GM12892 (cell line): ENCODE results near the gene RPGRIP1L.

Source experiments
- POLR2AphosphoS5 ChIP-seq: IDR thresholded peaks from 2 replicates; pipeline ENCODE4 v1.6.1; 2011; ENCODE audit warnings: low read depth, low read length, control low read depth
- TAF1 ChIP-seq: IDR thresholded peaks from 2 replicates; pipeline ENCODE4 v1.6.1; 2011; ENCODE audit warnings: low read depth, mild to moderate bottlenecking, control low read depth, low read length, borderline replicate concordance

DNA sequence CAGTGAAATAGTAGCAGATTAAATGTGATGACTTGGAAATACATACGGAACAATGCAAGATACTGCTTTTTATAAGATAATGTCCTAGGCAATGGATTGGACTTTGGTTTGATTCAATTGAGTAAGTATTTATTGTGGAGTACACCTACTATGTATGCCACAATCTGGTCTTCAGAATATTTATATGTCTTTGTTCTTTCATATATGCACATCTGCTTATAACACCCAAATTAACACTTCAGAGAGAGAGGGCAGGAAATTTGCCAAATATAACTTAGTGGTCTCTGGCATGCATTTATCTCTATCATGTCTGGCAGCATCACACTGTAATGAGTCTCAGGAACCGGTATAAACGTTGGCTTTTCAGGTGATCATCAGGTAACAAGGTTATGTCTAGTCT lies 16.9 kb downstream of the RPGRIP1L start:
- no peak for TF ChIP-seq POLR2AphosphoS5
- TF ChIP-seq TAF1: no peak
